GM12891 (cell line): ENCODE results near the gene RNF220.

Source experiments
- DNase-seq: peaks from one replicate; pipeline ENCODE4 v3.0.0; 2011; ENCODE audit warnings: low spot score; ENCODE audit not compliant: insufficient read length
- FAIRE-seq: peaks from 2 replicates; lab custom pipeline; 2011; peaks lifted over from hg19 to GRCh38; lab: Jason Lieb, UNC
- PAX5 ChIP-seq: IDR thresholded peaks from 2 replicates; pipeline ENCODE4 v1.6.1; 2011; ENCODE audit warnings: low read length, moderate library complexity, mild to moderate bottlenecking; ENCODE audit not compliant: insufficient read depth, severe bottlenecking
- POLR2A ChIP-seq: IDR thresholded peaks from 2 replicates; pipeline ENCODE4 v1.6.1; 2011; ENCODE audit warnings: low read depth, low read length, control low read depth
- POLR2AphosphoS5 ChIP-seq: IDR thresholded peaks from 2 replicates; pipeline ENCODE4 v1.6.1; 2011; ENCODE audit warnings: low read depth, low read length, control low read depth
- POU2F2 ChIP-seq: IDR thresholded peaks from 2 replicates; pipeline ENCODE4 v1.6.1; 2011; ENCODE audit warnings: low read depth, mild to moderate bottlenecking, control low read depth, low read length, moderate library complexity
- SPI1 ChIP-seq: IDR thresholded peaks from 2 replicates; pipeline ENCODE4 v1.6.1; 2011; ENCODE audit warnings: low read depth, low read length, control low read depth
- TAF1 ChIP-seq: IDR thresholded peaks from 2 replicates; pipeline ENCODE4 v1.6.1; 2011; ENCODE audit warnings: low read depth, low read length, control low read depth

RNF220 gene

DNA sequence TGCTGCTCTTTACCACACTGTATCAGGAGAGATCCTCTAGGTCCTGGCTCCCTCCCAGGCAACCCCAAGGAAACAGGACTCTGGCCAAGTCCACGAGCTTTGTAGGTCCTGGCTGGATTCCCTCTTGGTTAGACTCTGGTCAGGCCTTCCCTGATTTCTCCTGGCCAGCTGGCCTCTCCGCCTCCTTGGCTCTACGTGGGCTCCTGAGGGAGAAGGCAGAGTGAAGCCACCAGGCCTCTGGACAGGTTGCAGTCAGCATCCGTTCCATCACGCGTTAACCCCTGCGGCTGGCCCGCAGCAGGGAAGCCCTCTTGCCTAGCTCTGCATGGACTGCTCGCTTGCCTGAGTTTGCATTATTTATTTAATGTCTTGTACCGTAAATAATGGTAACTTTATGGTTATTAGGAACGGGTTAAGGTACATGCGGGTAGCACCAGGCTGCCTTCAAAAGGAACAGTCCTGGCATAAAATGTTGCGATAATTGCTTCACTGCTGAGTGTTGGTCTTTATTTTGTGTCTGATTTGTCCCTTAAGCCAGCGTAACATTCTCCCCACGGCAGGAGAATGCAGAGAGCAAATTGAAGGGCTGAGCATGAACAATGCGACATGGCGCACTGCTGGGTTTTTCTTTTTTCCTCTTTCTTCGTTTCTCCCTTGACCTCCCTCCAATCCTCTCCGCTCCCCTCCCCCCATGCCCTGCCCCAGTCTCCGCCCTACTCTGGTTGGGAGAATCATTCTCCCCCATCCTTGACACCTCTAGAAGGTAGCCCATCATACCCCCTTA, 100.3 kb downstream of the RNF220 start:
- TF ChIP-seq PAX5, result no peak
- no peak for TF ChIP-seq SPI1
- no peak for TF ChIP-seq POLR2A

DNA sequence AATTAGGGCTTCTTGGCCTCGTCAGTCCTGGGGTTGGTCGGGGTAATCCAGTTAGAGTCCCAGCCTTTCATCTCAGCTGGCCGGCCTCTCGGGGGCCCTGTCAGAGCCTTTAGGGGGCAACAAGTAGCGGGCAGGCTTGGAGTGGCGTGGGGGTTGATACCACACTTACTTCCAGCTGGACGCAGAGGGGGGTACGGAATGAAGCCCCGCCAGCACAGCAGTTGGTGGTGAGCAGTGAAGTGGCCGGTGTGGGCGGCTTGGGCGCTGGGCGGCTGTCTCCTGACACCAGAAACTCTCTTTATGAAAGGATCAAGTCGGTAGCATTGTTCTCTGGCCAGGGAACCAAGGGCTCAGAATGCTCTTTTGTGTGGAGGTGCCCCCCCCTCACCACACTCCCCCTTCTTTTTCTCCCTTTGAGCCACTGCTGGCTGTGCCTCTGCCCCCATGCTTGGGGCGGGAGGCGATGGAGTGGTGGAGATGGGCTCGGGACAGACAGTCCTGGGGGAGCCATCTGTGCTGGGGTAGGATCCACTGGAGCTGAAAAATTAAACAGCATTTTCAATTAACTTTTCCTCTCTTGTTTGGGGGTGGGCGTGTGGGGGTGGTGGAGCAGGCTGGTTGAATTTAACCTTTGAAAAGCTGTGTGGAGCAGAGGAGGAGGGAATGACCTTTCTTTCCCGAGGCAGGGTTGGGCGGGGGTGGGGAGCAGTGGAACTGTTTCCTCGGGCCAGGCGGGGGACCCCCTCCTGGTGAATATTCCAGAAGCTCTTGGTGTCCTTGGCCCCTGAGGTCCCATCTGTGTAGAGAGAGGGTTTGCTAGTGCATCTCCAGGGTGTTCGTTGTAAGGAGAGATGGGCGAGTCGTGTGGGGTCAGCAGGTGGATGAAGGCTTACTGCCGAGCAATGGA, 102.7 kb downstream of the RNF220 start:
- no peak for TF ChIP-seq SPI1
- no peak for TF ChIP-seq TAF1
- TF ChIP-seq POLR2A, result no peak
- no peak for TF ChIP-seq POU2F2
- TF ChIP-seq PAX5, result no peak
- DNase-seq, result no peak
- no peak for FAIRE-seq

More for the DNA sequence above, 100.3 kb downstream of the RNF220 start:
- DNase-seq, result no peak
- no peak for FAIRE-seq

DNA sequence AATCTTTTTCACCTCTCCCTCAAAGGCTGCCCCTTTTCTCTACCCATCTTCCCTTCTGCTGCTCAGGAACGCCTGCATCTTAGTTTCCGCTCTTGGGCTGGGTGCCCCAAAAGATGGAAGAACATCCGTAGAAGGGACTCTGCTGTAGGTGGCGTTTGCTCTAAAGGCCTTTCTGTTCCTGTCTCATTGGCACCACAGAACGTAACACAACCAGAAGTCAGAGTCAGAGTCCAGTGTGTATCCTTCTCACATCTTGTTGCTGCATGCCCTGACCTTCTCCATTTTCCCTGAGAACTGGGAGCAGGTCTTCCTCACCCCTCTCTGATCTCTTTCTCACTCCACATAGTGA, 103.3 kb downstream of the RNF220 start:
- TF ChIP-seq SPI1 (no peak), PAX5 (no peak), POU2F2 (no peak), POLR2A (no peak), POLR2AphosphoS5 (no peak), TAF1 (no peak)
- DNase-seq (no peak), FAIRE-seq (no peak)

- TF ChIP-seq POLR2A (no peak), SPI1 (no peak), POLR2AphosphoS5 (no peak), POU2F2 (no peak), PAX5 (no peak), TAF1 (no peak)
- FAIRE-seq (no peak), DNase-seq (no peak)
Measured at GRCh38 chr1:44511363-44511762, 106.3 kb downstream of the RNF220 start.

DNA sequence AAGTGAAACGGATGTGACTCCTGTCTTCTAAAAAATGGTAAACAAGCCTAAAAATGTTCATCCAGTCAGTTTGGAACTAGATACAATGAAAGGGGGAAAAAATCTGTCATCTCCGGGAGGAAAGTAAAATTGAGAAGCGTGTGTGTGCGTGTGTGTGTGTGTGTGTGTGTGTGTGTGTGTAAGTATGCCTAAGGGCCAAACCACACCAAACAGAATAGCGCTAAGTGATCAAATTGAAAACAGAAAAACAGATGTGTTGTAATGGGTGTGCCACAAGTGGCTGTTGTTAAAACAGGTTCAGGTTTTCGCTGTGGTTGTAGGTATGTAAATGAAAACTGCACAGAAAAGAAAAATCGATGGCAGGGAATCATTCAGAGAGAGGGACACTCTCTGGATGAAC, 106.7 kb downstream of the RNF220 start:
- TF ChIP-seq POLR2A (no peak), POLR2AphosphoS5 (no peak), TAF1 (no peak), PAX5 (no peak), SPI1 (no peak), POU2F2 (no peak)
- no peak for DNase-seq
- peak; percentile 9 for FAIRE-seq

- FAIRE-seq (no peak), DNase-seq (no peak)
- TF ChIP-seq TAF1 (no peak), PAX5 (no peak), POU2F2 (no peak), SPI1 (no peak)
Measured at GRCh38 chr1:44512313-44512885, 107.3 kb downstream of the RNF220 start.

GRCh38 chr1:44513111-44513510, 108.1 kb downstream of the RNF220 start:
- FAIRE-seq (no peak), DNase-seq (no peak)
- TF ChIP-seq PAX5 (no peak), TAF1 (no peak), POLR2AphosphoS5 (no peak), POU2F2 (no peak), SPI1 (no peak), POLR2A (no peak)

DNA sequence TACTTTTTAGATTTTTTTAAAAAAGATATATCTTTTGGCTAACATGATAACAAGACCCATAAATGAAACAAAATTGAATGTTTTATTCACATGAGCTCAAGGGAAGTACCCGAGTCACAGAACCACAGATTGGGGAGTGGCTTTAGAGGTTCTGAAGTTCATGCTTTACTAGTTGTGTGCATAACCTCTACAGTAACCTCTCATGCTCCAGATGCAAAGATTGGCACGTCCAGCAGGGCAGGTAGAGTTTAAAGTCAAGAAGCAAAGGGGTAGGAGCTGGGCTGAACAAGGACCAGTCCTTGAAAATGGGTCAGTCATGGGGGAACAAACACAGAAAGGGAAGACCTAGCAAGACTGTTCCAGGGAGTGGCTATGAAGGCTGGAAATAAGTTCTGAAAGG, 109.6 kb downstream of the RNF220 start:
- TF ChIP-seq TAF1, result no peak
- TF ChIP-seq POLR2A, result no peak
- no peak for TF ChIP-seq SPI1
- no peak for TF ChIP-seq POU2F2
- TF ChIP-seq POLR2AphosphoS5, result no peak
- no peak for TF ChIP-seq PAX5

GRCh38 chr1:44515416-44515815, 110.4 kb downstream of the RNF220 start:
- no peak for TF ChIP-seq PAX5
- no peak for TF ChIP-seq POLR2A
- no peak for TF ChIP-seq POU2F2
- no peak for TF ChIP-seq TAF1
- no peak for TF ChIP-seq SPI1
- TF ChIP-seq POLR2AphosphoS5, result no peak
- FAIRE-seq (no peak), DNase-seq (no peak)

More for the DNA sequence above, 109.6 kb downstream of the RNF220 start:
- DNase-seq (no peak), FAIRE-seq (no peak)

DNA sequence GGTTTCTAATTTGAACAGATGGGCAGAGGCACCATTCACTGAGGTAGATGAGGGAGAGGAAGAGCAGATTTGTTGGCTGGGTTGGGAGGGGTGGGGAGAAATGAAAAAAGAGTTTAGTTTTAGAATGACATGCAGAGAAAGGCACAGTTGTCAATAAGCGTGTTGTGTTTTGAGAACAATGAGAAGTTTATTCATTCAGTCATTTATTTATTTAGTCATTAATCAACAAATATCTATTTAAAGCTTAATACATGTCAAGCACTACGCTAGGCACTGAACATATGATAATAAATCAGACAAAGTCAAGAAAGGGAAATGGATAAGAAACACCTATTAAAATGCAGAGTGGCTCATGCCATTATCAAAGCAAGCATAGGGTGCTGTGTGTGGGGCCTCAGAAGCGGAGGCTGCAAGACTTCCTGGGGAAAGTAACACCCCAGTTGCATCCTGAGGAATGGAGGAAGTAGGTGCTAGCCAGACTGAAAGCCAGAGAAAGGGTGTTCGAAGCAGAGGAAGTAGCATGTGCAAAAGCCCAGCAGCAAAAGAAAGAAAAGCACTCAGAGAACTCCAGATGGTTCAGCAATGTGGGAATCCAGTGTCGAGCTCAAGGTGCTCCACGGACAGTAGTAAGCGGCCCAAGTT, 114.1 kb downstream of the RNF220 start:
- FAIRE-seq (no peak), DNase-seq (no peak)
- TF ChIP-seq TAF1 (no peak), POLR2A (no peak), POLR2AphosphoS5 (no peak), PAX5 (no peak), SPI1 (no peak), POU2F2 (no peak)
